Adipose tissue (tissue), 3 donors: Measurements from ENCODE around the gene TEKT2. TPM values are rescaled to one million over a fixed set of nuclear protein-coding genes. Genes with fewer than 3 reads are reported as not detected.

ENCODE experiments used
- H3K27ac ChIP-seq: one replicate; pipeline ENCODE4 v1.5.1; 2013; ENCODE audit warnings: low read depth, low read length
- WGBS, 3 donors: extraction: QIAGEN DNeasy Blood & Tissue Kit; methylation state at CpG; one replicate each; pipeline ENCODE4 v1.1.7; 2013; 5-methylcytosine and 5-hydroxymethylcytosine counted together
- polyA plus RNA-seq, 3 donors: library from polyadenylated mRNA; stranded (reverse); fragments of 200-250 nt; gene quantifications; one replicate each; pipeline ENCODE4 v1.2.3, GENCODE V29; 2013
- donor health status: healthy with polysubstance abuse.
- donor health status: Bipolar disorder and iron deficiency.
- donor health status: healthy.

TEKT2 gene
- polyA plus RNA-seq, 3 donors = 0.12 to 2.5 TPM; not detected in 1

- H3K27ac ChIP-seq = no peak overlapping the region
- 84 to 95% (median 93%) methylated on average over 3 of the region's 3 CpGs for WGBS, 3 donors
These were observed 53.9 kb downstream of the TEKT2 start for GRCh38 chr1:36137776-36138175.

Other genes with a start within 250 kb of the TEKT2 start
- 1 to 10 TPM; 3.0 to 4.7 (median 4.1) TPM for gene AGO1, start 200.9 kb upstream of the TEKT2 start, polyA plus RNA-seq
- gene AGO3, start 153.0 kb upstream of the TEKT2 start, polyA plus RNA-seq = 1 to 10 TPM; 2.5 to 7.6 (median 5.4) TPM
- gene ADPRS, start 4.8 kb downstream of the TEKT2 start, polyA plus RNA-seq = 10 to 100 TPM; 13.3 to 22.6 (median 19.8) TPM
- gene COL8A2, start 41.1 kb downstream of the TEKT2 start, polyA plus RNA-seq = 1 to 10 TPM in 1 of 3 donors, under 1 TPM in 2; 0.18 to 1.2 (median 0.83) TPM
- gene TRAPPC3, start 65.4 kb downstream of the TEKT2 start, polyA plus RNA-seq = 10 to 100 TPM; 37.1 to 69.2 (median 58.5) TPM
- 100 to 1,000 TPM in 1 of 3 donors, 10 to 100 TPM in 2; 19.9 to 215 (median 92.7) TPM for gene MAP7D1, start 72.1 kb downstream of the TEKT2 start, polyA plus RNA-seq
- gene THRAP3, start 140.3 kb downstream of the TEKT2 start, polyA plus RNA-seq = 10 to 100 TPM; 19.5 to 47.6 (median 35.5) TPM
- 1 to 10 TPM in 2 of 3 donors, under 1 TPM in 1; 0.61 to 1.7 (median 1.1) TPM for gene SH3D21, start 222.3 kb downstream of the TEKT2 start, polyA plus RNA-seq
- gene EVA1B, start 239.6 kb downstream of the TEKT2 start, polyA plus RNA-seq = 10 to 100 TPM; 11.5 to 46.7 (median 25.3) TPM